ENCODE results near the gene ASNS.
"Not testable (repeated sequence)": the region's sequence is repeated elsewhere in the genome, so short reads cannot be mapped to it uniquely, and the experiment has no call there.

Gene ASNS

GRCh38 chr7:97851683-97852082 lies 20.5 kb downstream of the ASNS start:
- H3K14ac ChIP-seq (ENCODE audit: low read length in 2 of 2): no peak overlapping the region
- H3K9me3 ChIP-seq (ENCODE audit: control insufficient read depth, low read length): no peaks in the 10 kb centered on the region
- no peak overlapping the region for H2AFZ ChIP-seq (ENCODE audit: low read depth, low read length)
- H3K4me3 ChIP-seq (ENCODE audit: insufficient read depth in 1 of 2, low read depth in 1 of 2, low read length in 2 of 2): no peak overlapping the region
- DNase-seq: no peak
- WGBS: 93% methylated on average over 2 of the region's 2 CpGs
- H2BK12ac ChIP-seq (ENCODE audit: low read length in 2 of 2): no peak overlapping the region
- H3K79me1 ChIP-seq (replicated peaks; ENCODE audit: low read length, poor library complexity, severe bottlenecking): no peaks in the 10 kb centered on the region
- no peak overlapping the region for H3K4me2 ChIP-seq (ENCODE audit: low read length, poor library complexity, severe bottlenecking)
- H2BK120ac ChIP-seq (ENCODE audit: low read depth, low read length): no peak overlapping the region
- H2BK15ac ChIP-seq (ENCODE audit: low read depth, poor library complexity, severe bottlenecking): no peak overlapping the region
- no peak overlapping the region for H3K9ac ChIP-seq (ENCODE audit: low read length)
- H4K91ac ChIP-seq (ENCODE audit: low read length): no peak overlapping the region
- H3K4me1 ChIP-seq (ENCODE audit: control insufficient read depth, insufficient read depth, low read depth, low read length): no peaks in the 10 kb centered on the region
- peaks cover 2 to 30% of the 10 kb centered on the region in 2 experiments for H3K36me3 ChIP-seq (ENCODE audit: control insufficient read depth in 1 of 2, insufficient read depth in 2 of 2, low read depth in 1 of 2, low read length in 2 of 2)
- H2BK5ac ChIP-seq (ENCODE audit: low read depth, low read length, poor library complexity, severe bottlenecking): no peak overlapping the region
- no peak overlapping the region for H3K27ac ChIP-seq (ENCODE audit: low read length, poor library complexity, severe bottlenecking)
- H3K18ac ChIP-seq (ENCODE audit: low read depth in 1 of 2, low read length in 2 of 2): no peak overlapping the region
- H4K8ac ChIP-seq (ENCODE audit: low read length): no peak overlapping the region
- peaks cover 3 to 4% of the 10 kb centered on the region in 2 experiments for H3K27me3 ChIP-seq (ENCODE audit: control insufficient read depth in 1 of 2, insufficient read depth in 1 of 2, low read length in 2 of 2)
- no peak overlapping the region for H2AK5ac ChIP-seq (ENCODE audit: low read length, severe bottlenecking)
- no peak overlapping the region for H3K4ac ChIP-seq (ENCODE audit: low read depth in 1 of 2, low read length in 2 of 2)
- no peak overlapping the region for H3K23ac ChIP-seq (ENCODE audit: low read length in 2 of 2)

- H3K36me3 ChIP-seq (ENCODE audit: control insufficient read depth in 1 of 2, insufficient read depth in 2 of 2, low read depth in 1 of 2, low read length in 2 of 2): peaks cover 2 to 22% of the 10 kb centered on the region in 2 experiments
- not testable (repeated sequence) for H2BK5ac ChIP-seq (ENCODE audit: low read depth, low read length, poor library complexity, severe bottlenecking); H3K18ac ChIP-seq (ENCODE audit: low read depth in 1 of 2, low read length in 2 of 2); H2BK15ac ChIP-seq (ENCODE audit: low read depth, poor library complexity, severe bottlenecking); H4K91ac ChIP-seq (ENCODE audit: low read length); H3K9ac ChIP-seq (ENCODE audit: low read length); DNase-seq; H3K9me3 ChIP-seq (ENCODE audit: control insufficient read depth, low read length); H4K8ac ChIP-seq (ENCODE audit: low read length); H3K4me2 ChIP-seq (ENCODE audit: low read length, poor library complexity, severe bottlenecking); H2AK5ac ChIP-seq (ENCODE audit: low read length, severe bottlenecking); H2AFZ ChIP-seq (ENCODE audit: low read depth, low read length); H3K4me1 ChIP-seq (ENCODE audit: control insufficient read depth, insufficient read depth, low read depth, low read length); H3K4me3 ChIP-seq (ENCODE audit: insufficient read depth in 1 of 2, low read depth in 1 of 2, low read length in 2 of 2); H2BK12ac ChIP-seq (ENCODE audit: low read length in 2 of 2); H3K79me1 ChIP-seq (replicated peaks; ENCODE audit: low read length, poor library complexity, severe bottlenecking); H3K23ac ChIP-seq (ENCODE audit: low read length in 2 of 2); H3K27me3 ChIP-seq (ENCODE audit: control insufficient read depth in 1 of 2, insufficient read depth in 1 of 2, low read length in 2 of 2); H3K27ac ChIP-seq (ENCODE audit: low read length, poor library complexity, severe bottlenecking); H3K14ac ChIP-seq (ENCODE audit: low read length in 2 of 2); H2BK120ac ChIP-seq (ENCODE audit: low read depth, low read length); H3K4ac ChIP-seq (ENCODE audit: low read depth in 1 of 2, low read length in 2 of 2)
- no CpG with 5 or more reads among the region's 4 CpGs for WGBS
Observed at GRCh38 chr7:97850262-97851031, 21.8 kb downstream of the ASNS start.

- H4K91ac ChIP-seq (ENCODE audit: low read length): no peak overlapping the region
- no peak overlapping the region for H2BK12ac ChIP-seq (ENCODE audit: low read length in 2 of 2)
- no peak overlapping the region for H2BK15ac ChIP-seq (ENCODE audit: low read depth, poor library complexity, severe bottlenecking)
- no peak overlapping the region for H2BK120ac ChIP-seq (ENCODE audit: low read depth, low read length)
- no peak overlapping the region for H3K4me3 ChIP-seq (ENCODE audit: insufficient read depth in 1 of 2, low read depth in 1 of 2, low read length in 2 of 2)
- no peaks in the 10 kb centered on the region for H3K4me1 ChIP-seq (ENCODE audit: control insufficient read depth, insufficient read depth, low read depth, low read length)
- H3K79me1 ChIP-seq (replicated peaks; ENCODE audit: low read length, poor library complexity, severe bottlenecking): no peaks in the 10 kb centered on the region
- H3K9me3 ChIP-seq (ENCODE audit: control insufficient read depth, low read length): no peaks in the 10 kb centered on the region
- WGBS: 88% methylated on average over 4 of the region's 5 CpGs
- no peak overlapping the region for H4K8ac ChIP-seq (ENCODE audit: low read length)
- no peak overlapping the region for H3K18ac ChIP-seq (ENCODE audit: low read depth in 1 of 2, low read length in 2 of 2)
- no peak overlapping the region for H3K23ac ChIP-seq (ENCODE audit: low read length in 2 of 2)
- DNase-seq: no peak
- H2BK5ac ChIP-seq (ENCODE audit: low read depth, low read length, poor library complexity, severe bottlenecking): no peak overlapping the region
- H3K36me3 ChIP-seq (ENCODE audit: control insufficient read depth in 1 of 2, insufficient read depth in 2 of 2, low read depth in 1 of 2, low read length in 2 of 2): peaks cover 2 to 11% of the 10 kb centered on the region in 2 experiments
- no peak overlapping the region for H3K27ac ChIP-seq (ENCODE audit: low read length, poor library complexity, severe bottlenecking)
- H3K9ac ChIP-seq (ENCODE audit: low read length): no peak overlapping the region
- no peak overlapping the region for H3K14ac ChIP-seq (ENCODE audit: low read length in 2 of 2)
- peaks cover 3 to 4% of the 10 kb centered on the region in 2 experiments for H3K27me3 ChIP-seq (ENCODE audit: control insufficient read depth in 1 of 2, insufficient read depth in 1 of 2, low read length in 2 of 2)
- no peak overlapping the region for H3K4ac ChIP-seq (ENCODE audit: low read depth in 1 of 2, low read length in 2 of 2)
- no peak overlapping the region for H2AFZ ChIP-seq (ENCODE audit: low read depth, low read length)
- H2AK5ac ChIP-seq (ENCODE audit: low read length, severe bottlenecking): no peak overlapping the region
- no peak overlapping the region for H3K4me2 ChIP-seq (ENCODE audit: low read length, poor library complexity, severe bottlenecking)
Observed at GRCh38 chr7:97847791-97848190, 24.4 kb downstream of the ASNS start.

GRCh38 chr7:97846945-97847344 lies 25.3 kb downstream of the ASNS start:
- no peak overlapping the region for H3K18ac ChIP-seq (ENCODE audit: low read depth in 1 of 2, low read length in 2 of 2)
- no peak overlapping the region for H2BK15ac ChIP-seq (ENCODE audit: low read depth, poor library complexity, severe bottlenecking)
- no peak overlapping the region for H3K14ac ChIP-seq (ENCODE audit: low read length in 2 of 2)
- no peak for DNase-seq
- no peak overlapping the region for H3K9ac ChIP-seq (ENCODE audit: low read length)
- no peak overlapping the region for H4K8ac ChIP-seq (ENCODE audit: low read length)
- 73% methylated on average over 3 of the region's 4 CpGs for WGBS
- H3K4me3 ChIP-seq (ENCODE audit: insufficient read depth in 1 of 2, low read depth in 1 of 2, low read length in 2 of 2): no peak overlapping the region
- no peaks in the 10 kb centered on the region for H3K9me3 ChIP-seq (ENCODE audit: control insufficient read depth, low read length)
- no peak overlapping the region for H3K27ac ChIP-seq (ENCODE audit: low read length, poor library complexity, severe bottlenecking)
- no peak overlapping the region for H3K23ac ChIP-seq (ENCODE audit: low read length in 2 of 2)
- no peak overlapping the region for H3K4me2 ChIP-seq (ENCODE audit: low read length, poor library complexity, severe bottlenecking)
- no peaks in the 10 kb centered on the region for H3K79me1 ChIP-seq (replicated peaks; ENCODE audit: low read length, poor library complexity, severe bottlenecking)
- H4K91ac ChIP-seq (ENCODE audit: low read length): no peak overlapping the region
- H2AFZ ChIP-seq (ENCODE audit: low read depth, low read length): no peak overlapping the region
- H2BK120ac ChIP-seq (ENCODE audit: low read depth, low read length): no peak overlapping the region
- H3K27me3 ChIP-seq (ENCODE audit: control insufficient read depth in 1 of 2, insufficient read depth in 1 of 2, low read length in 2 of 2): peaks cover 3 to 4% of the 10 kb centered on the region in 2 experiments
- no peak overlapping the region for H2AK5ac ChIP-seq (ENCODE audit: low read length, severe bottlenecking)
- H3K36me3 ChIP-seq (ENCODE audit: control insufficient read depth in 1 of 2, insufficient read depth in 2 of 2, low read depth in 1 of 2, low read length in 2 of 2): peaks cover 0 to 3% of the 10 kb centered on the region in 2 experiments
- no peaks in the 10 kb centered on the region for H3K4me1 ChIP-seq (ENCODE audit: control insufficient read depth, insufficient read depth, low read depth, low read length)
- no peak overlapping the region for H2BK5ac ChIP-seq (ENCODE audit: low read depth, low read length, poor library complexity, severe bottlenecking)
- H2BK12ac ChIP-seq (ENCODE audit: low read length in 2 of 2): no peak overlapping the region
- H3K4ac ChIP-seq (ENCODE audit: low read depth in 1 of 2, low read length in 2 of 2): no peak overlapping the region

All from mesenchymal stem cell (in vitro differentiated cells and primary cell).